Stimulated activated CD4-positive, alpha-beta T cell treated with anti-CD3 and anti-CD28 coated beads, Interleukin-15, amount 100 ng/mL, for 1 hour (primary cell): Measurements from ENCODE around the gene EPHA8.

Source experiments
- DNase-seq, 2 donors: peaks; one replicate each; pipeline ENCODE4 v3.0.0-alpha.2; 2020; ENCODE audit warnings: low read depth in 1 of 2, low spot score in 1 of 2

The EPHA8 gene

GRCh38 chr1:22563671-22564602 lies 648 bp downstream of the EPHA8 start:
- DNase-seq: no peak

GRCh38 chr1:22566161-22566560 lies 2.9 kb downstream of the EPHA8 start:
- DNase-seq: no peak

GRCh38 chr1:22567197-22567596 lies 3.9 kb downstream of the EPHA8 start:
- no peak for DNase-seq

DNA sequence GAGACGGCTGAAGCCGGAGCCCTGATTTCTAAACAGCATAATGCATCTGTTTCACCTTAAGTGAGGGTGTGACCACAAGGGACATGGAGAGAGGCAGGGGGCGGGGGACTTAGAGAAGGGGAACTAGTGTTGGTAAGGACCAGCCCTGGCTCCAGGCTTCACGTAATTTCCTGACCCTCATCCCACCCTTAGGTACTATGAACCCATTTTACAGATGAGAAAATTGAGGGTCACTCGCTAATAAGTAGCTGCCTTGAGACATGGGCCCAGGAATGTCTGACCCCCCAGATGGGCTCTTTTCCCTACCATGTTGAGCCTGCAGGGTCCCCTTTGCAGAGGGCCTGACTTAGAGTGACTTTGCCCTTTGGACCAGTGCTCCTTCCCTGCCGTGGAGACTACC lies 4.7 kb downstream of the EPHA8 start:
- DNase-seq: no peak

GRCh38 chr1:22569269-22569668 lies 6.0 kb downstream of the EPHA8 start:
- no peak for DNase-seq

GRCh38 chr1:22570140-22570909 lies 7.0 kb downstream of the EPHA8 start:
- no peak for DNase-seq

GRCh38 chr1:22572818-22573217 lies 9.5 kb downstream of the EPHA8 start:
- no peak for DNase-seq

DNA sequence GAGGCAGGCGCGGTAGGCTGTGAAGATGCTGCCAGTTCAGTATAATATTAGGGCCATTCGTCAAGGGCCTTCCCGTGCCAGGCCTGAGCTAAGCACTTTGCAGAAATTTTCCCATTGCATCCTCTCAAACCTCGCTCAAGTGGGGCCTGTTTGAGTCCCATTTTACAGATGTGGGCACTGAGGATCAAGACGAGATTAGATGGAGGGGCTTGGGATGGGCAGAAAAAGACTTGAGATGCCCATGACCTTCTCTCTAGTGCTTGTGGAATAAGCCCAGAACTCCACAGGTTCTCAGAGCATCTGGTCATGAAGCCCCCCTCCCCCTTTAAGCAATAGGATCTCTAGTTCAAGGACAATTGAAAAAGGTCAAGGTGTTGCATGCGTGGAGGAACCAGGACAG lies 9.9 kb downstream of the EPHA8 start:
- no peak for DNase-seq

DNA sequence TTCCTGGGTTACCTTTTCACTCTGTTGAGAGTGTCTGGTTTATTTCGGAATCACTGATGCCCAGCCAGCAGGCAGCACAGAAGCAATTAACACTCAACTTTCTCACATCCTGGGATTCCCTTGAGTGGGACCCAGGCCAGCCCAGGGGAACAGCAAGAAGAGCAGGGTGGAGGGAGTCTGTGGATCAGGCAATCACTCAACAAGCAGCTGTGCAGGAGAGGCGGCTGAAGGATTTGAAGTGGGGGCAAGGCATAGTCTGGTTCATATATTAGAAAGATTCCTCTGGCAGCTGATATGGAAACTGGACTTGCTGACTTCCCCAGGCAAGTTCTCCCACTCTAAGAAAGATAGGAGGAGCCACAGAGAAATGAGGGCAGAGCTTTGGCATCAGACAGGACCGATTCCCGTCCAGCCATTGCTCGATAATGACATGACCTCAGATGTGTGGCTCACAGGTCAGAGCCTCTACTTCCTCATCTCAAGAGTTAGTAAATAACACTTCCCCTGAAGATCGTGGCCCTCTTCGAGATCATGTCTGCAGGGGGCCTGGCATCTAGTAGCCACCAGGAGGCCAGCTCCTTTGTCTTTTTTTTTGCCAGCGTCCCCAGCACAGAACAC lies 12.4 kb downstream of the EPHA8 start:
- DNase-seq: no peak

- DNase-seq: no peak
These were observed 12.9 kb downstream of the EPHA8 start for GRCh38 chr1:22576150-22576544.

DNA sequence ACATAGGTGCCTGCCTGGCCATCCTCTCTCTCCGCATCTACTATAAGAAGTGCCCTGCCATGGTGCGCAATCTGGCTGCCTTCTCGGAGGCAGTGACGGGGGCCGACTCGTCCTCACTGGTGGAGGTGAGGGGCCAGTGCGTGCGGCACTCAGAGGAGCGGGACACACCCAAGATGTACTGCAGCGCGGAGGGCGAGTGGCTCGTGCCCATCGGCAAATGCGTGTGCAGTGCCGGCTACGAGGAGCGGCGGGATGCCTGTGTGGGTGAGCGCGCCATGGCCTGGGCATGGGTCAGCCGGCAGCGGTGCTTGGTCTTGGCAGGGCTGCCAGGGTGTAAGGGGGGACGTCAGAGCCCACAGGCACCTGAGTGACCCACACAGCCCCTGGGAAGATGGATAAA lies 13.3 kb downstream of the EPHA8 start:
- DNase-seq: no peak

DNA sequence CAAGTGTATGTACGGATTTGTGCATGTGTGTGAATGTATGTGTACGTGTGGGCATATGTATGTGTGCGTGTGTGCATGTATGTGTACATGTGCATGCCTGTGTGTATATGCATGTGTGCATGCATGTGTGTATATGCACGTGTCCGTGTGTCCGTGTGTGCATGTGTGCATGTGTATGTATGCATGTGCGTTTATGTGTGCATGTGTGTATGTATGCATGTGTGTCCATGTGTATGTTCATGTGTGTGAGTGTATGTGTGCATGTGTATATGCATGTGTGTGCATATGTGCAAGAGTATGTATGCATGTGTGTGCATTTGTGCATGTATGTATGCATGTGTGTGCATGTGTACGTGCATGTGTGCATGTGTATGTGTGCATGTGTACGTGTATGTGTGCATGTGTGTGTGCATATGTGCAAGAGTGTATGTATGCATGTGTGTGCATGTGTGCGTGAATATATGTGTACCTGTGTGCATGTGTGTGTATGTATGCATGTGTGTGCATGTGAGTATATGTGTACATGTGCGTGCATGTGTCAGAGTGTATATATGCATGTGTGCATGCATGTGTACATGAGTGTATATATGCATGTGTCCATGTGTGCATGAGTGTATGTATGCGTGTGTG lies 15.6 kb downstream of the EPHA8 start:
- no peak for DNase-seq

GRCh38 chr1:22579541-22580155 lies 16.4 kb downstream of the EPHA8 start:
- no peak for DNase-seq

- DNase-seq: no peak
These were observed 19.7 kb downstream of the EPHA8 start for GRCh38 chr1:22582661-22583635.

DNA sequence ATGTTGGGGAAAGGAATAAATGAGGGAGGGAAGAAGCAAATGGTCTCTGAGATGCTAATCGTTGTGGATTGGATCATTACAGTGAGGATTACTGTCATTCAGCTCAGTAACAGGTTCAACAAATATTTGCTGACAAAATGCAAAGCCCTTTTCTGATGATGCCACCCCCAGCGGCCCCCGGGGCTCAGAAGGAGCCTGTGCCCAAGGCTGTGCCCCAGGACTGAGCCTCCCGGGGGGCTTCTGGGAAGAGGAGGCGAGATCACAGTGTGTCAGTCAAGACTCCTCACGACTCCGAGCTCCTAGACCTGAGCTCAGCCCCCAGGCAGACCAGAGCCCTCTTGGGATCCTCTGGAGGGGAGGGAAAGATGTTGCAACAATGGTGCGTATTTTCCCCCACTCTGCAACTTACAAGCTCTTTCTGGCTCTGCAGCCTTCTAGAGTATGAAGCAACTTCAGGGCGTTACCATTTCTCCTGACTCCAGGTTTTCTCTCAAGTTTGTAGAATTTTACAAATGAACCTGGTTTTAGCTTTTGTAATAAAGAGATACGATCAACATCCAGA lies 20.8 kb downstream of the EPHA8 start:
- no peak for DNase-seq

DNA sequence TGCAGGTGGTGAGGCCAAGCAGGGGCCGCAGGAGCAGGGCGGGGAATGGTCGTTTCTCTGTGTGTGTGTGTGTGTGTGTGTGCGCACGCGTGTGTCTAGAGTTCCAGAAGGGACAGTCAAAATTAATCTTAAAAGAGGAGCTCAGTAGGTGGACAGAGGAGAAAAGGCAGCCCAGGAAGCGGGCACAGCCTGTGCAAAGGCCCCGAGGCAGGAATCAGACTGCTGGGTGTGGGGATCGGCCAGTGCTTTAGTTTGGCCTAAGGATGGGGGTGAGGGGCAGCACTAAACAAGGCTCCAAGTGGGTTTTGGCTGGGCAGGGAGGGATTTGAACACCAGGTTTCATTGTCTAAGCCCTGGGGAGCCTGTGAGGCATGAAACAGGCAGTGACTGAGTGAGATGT lies 21.7 kb downstream of the EPHA8 start:
- DNase-seq: no peak

- no peak for DNase-seq
These were observed 22.2 kb downstream of the EPHA8 start for GRCh38 chr1:22585471-22585870.

- DNase-seq: no peak
These were observed 23.3 kb downstream of the EPHA8 start for GRCh38 chr1:22586356-22587130.

GRCh38 chr1:22587247-22587646 lies 24.0 kb downstream of the EPHA8 start:
- DNase-seq: no peak
